PC-9 (cell line): ENCODE results near the gene ACP6. TPM values are rescaled to one million over a fixed set of nuclear protein-coding genes. Genes with fewer than 3 reads are reported as not detected.

ENCODE experiments used
- BruUV-seq: library from RNA; stranded (reverse); fragments of 400-500 nt; replicated peaks from 2 replicates; lab custom pipeline; 2021; lab: Mats Ljungman, UMichigan
- CTCF ChIA-PET: fragments of 300-600 bp; sonication (Branson Sonifier 250); formaldehyde crosslinking; loops from one replicate; lab custom pipeline; 2022; ENCODE audit warnings: antibody characterized with exemption; lab: Charles Lee
- POLR2A ChIA-PET: fragments of 300-600 bp; sonication (Branson Sonifier 250); formaldehyde crosslinking; loops from one replicate; lab custom pipeline; 2022; ENCODE audit warnings: antibody characterized with exemption; ENCODE audit not compliant: unreplicated experiment; lab: Charles Lee
- DNase-seq, 2 experiments: peaks; one replicate each; pipeline versions ENCODE4 v3.0.0 to v3.0.0-alpha.2; 2015 to 2022; ENCODE audit warnings: mixed read lengths in 1 of 2
- H2AFZ ChIP-seq: fragments of 200-600 bp; sonication (generic); 2 replicates; pipeline ENCODE4 v1.8.1; 2017; ENCODE audit warnings: antibody characterized with exemption
- H3F3A ChIP-seq: fragments of 200-600 bp; sonication (generic); 2 replicates; pipeline ENCODE4 v1.8.1; 2017; ENCODE audit warnings: antibody characterized with exemption, mild to moderate bottlenecking, low read depth; ENCODE audit not compliant: insufficient read depth
- H3K27ac ChIP-seq: fragments of 200-600 bp; sonication (generic); 2 replicates; pipeline ENCODE4 v1.6.1; 2016; ENCODE audit warnings: mixed run types
- H3K27me3 ChIP-seq: fragments of 200-600 bp; sonication (generic); 2 replicates; pipeline ENCODE4 v1.6.1; 2016; ENCODE audit warnings: low read depth, mixed run types; ENCODE audit not compliant: insufficient read depth
- H3K36me3 ChIP-seq: fragments of 200-600 bp; sonication (generic); 2 replicates; pipeline ENCODE4 v1.6.1; 2016; ENCODE audit warnings: low read depth, mixed run types
- H3K4me1 ChIP-seq: fragments of 200-600 bp; sonication (generic); replicated peaks from 2 replicates; pipeline ENCODE4 v1.6.1; 2016; ENCODE audit warnings: mixed run types; ENCODE audit not compliant: insufficient read depth
- H3K4me2 ChIP-seq: fragments of 200-600 bp; sonication (generic); 2 replicates; pipeline ENCODE4 v1.6.1; 2017; ENCODE audit warnings: mixed run types
- H3K4me3 ChIP-seq: fragments of 200-600 bp; sonication (generic); 2 replicates; pipeline ENCODE4 v1.6.1; 2016; ENCODE audit warnings: mixed run types
- H3K79me2 ChIP-seq: fragments of 200-600 bp; sonication (generic); 2 replicates; pipeline ENCODE4 v1.6.1; 2017; ENCODE audit warnings: low read depth, mixed run types
- H3K9me2 ChIP-seq: fragments of 200-600 bp; sonication (generic); 2 replicates; pipeline ENCODE4 v1.8.1; 2017; ENCODE audit warnings: mild to moderate bottlenecking; ENCODE audit not compliant: insufficient read depth
- H3K9me3 ChIP-seq: fragments of 200-600 bp; sonication (generic); 2 replicates; pipeline ENCODE4 v1.8.1; 2016; ENCODE audit warnings: low read depth; ENCODE audit not compliant: insufficient read depth
- H4K20me1 ChIP-seq: fragments of 200-600 bp; sonication (generic); 2 replicates; pipeline ENCODE4 v1.8.1; 2017; ENCODE audit not compliant: insufficient read depth
- CTCF ChIP-seq: fragments of 200-600 bp; sonication (generic); conservative IDR thresholded peaks from 2 replicates; pipeline ENCODE4 v1.6.1; 2017; ENCODE audit warnings: mixed run types, antibody characterized with exemption, mild to moderate bottlenecking, moderate library complexity
- EZH2 ChIP-seq: fragments of 200-600 bp; sonication (generic); IDR thresholded peaks from 2 replicates; pipeline ENCODE4 v1.8.0; 2017; ENCODE audit warnings: antibody characterized with exemption, low read depth
- intact Hi-C: fragments of 100-400 bp; cut with micrococcal nuclease; formaldehyde crosslinking; loops from one replicate; pipeline ENCODE4 v1.10.0; 2022; ENCODE audit not compliant: unreplicated experiment
- total RNA-seq: library from RNA; stranded (reverse); gene quantifications from 2 replicates; pipeline ENCODE4 v1.2.3, GENCODE V29; 2021

The ACP6 gene
- total RNA-seq, 1 experiment from 2014 or later = 71.4 TPM

GRCh38 chr1:147626291-147626690 is 44.0 kb downstream of the ACP6 start:
- no peaks in the 10 kb centered on the region for H3K9me3 ChIP-seq
- no peak overlapping the region for H3K4me2 ChIP-seq
- TF ChIP-seq EZH2 (no peak), CTCF (no peak)
- no peaks in the 10 kb centered on the region for H4K20me1 ChIP-seq
- H3K4me3 ChIP-seq = no peak overlapping the region
- no peaks in the 10 kb centered on the region for H3K9me2 ChIP-seq
- DNase-seq = no peak
- no peak overlapping the region for H2AFZ ChIP-seq
- no TSS peak for BruUV-seq
- ChIA-PET CTCF (no interaction called here), POLR2A (no interaction called here)
- H3F3A ChIP-seq = peaks cover 55% of the 10 kb centered on the region; the same call in 1 of the 2 replicates
- no peaks in the 10 kb centered on the region for H3K79me2 ChIP-seq
- H3K27me3 ChIP-seq = no peaks in the 10 kb centered on the region
- H3K27ac ChIP-seq = no peak overlapping the region
- H3K36me3 ChIP-seq = peaks cover 32% of the 10 kb centered on the region; the same call in 1 of the 2 replicates
- intact Hi-C loops = loop anchor here (2.0 kb wide), 1 partner anchor 15 kb away; no protein-coding TSS in a partner anchor
- no peaks in the 10 kb centered on the region for H3K4me1 ChIP-seq

GRCh38 chr1:147625362-147625995 is 44.8 kb downstream of the ACP6 start:
- Histone ChIP-seq H3F3A (peaks cover 47% of the 10 kb centered on the region; the same call in 1 of the 2 replicates), H3K4me2 (no peak overlapping the region), H3K9me3 (no peaks in the 10 kb centered on the region), H3K4me3 (no peak overlapping the region), H3K9me2 (no peaks in the 10 kb centered on the region), H3K36me3 (peaks cover 32% of the 10 kb centered on the region; the same call in 1 of the 2 replicates), H3K4me1 (no peaks in the 10 kb centered on the region), H3K79me2 (no peaks in the 10 kb centered on the region), H4K20me1 (no peaks in the 10 kb centered on the region), H2AFZ (no peak overlapping the region), H3K27me3 (no peaks in the 10 kb centered on the region), H3K27ac (no peak overlapping the region; the same call in 1 of the 2 replicates)
- POLR2A ChIA-PET = no interaction called here
- TF ChIP-seq CTCF (no peak), EZH2 (no peak)
- no peak for DNase-seq
- intact Hi-C loops = no loop called here
- no TSS peak for BruUV-seq
- CTCF ChIA-PET = no interaction called here

- Histone ChIP-seq H3K27me3 (no peaks in the 10 kb centered on the region), H4K20me1 (no peaks in the 10 kb centered on the region), H3K9me3 (no peaks in the 10 kb centered on the region), H3K4me3 (no peak overlapping the region), H3K9me2 (no peaks in the 10 kb centered on the region), H3F3A (peaks cover 45% of the 10 kb centered on the region; the same call in 1 of the 2 replicates), H3K27ac (no peak overlapping the region), H3K36me3 (peaks cover 38% of the 10 kb centered on the region), H2AFZ (no peak overlapping the region), H3K4me1 (no peaks in the 10 kb centered on the region), H3K79me2 (no peaks in the 10 kb centered on the region), H3K4me2 (no peak overlapping the region)
- no TSS peak for BruUV-seq
- ChIA-PET CTCF (no interaction called here), POLR2A (interaction anchor here (0.6 kb wide), 1 partner anchor 110 kb away, joined by 4 read pairs; no protein-coding TSS in a partner anchor)
- intact Hi-C loops = no loop called here
- no peak for DNase-seq
- no peak for TF ChIP-seq EZH2
- TF ChIP-seq CTCF = no peak
Observed at GRCh38 chr1:147624529-147624928, 45.8 kb downstream of the ACP6 start.
